Calu3 (cell line): ENCODE data around the gene USP24. TPM values are rescaled to one million over a fixed set of nuclear protein-coding genes. Genes with fewer than 3 reads are reported as not detected.
"Not testable (repeated sequence)": the region's sequence is repeated elsewhere in the genome, so short reads cannot be mapped to it uniquely, and the experiment has no call there.

Experiments
- BruUV-seq: library from RNA; stranded (reverse); fragments of 400-500 nt; replicated peaks from 2 replicates; lab custom pipeline; 2021; lab: Mats Ljungman, UMichigan
- CTCF ChIA-PET: fragments of 300-600 bp; sonication (Branson Sonifier 250); formaldehyde crosslinking; loops from one replicate; lab custom pipeline; 2022; ENCODE audit warnings: antibody characterized with exemption; lab: Charles Lee
- DNase-seq: peaks from one replicate; pipeline ENCODE4 v3.0.0; 2022
- H3K27ac Mint-ChIP-seq: one replicate; pipeline ENCODE4 v1.8.0; 2022; ENCODE audit warnings: mixed read lengths; ENCODE audit not compliant: unreplicated experiment
- H3K27me3 Mint-ChIP-seq: one replicate; pipeline ENCODE4 v1.8.0; 2022; ENCODE audit warnings: mixed read lengths; ENCODE audit not compliant: unreplicated experiment
- H3K36me3 Mint-ChIP-seq: one replicate; pipeline ENCODE4 v1.8.0; 2022; ENCODE audit warnings: mild to moderate bottlenecking, moderate library complexity, mixed read lengths; ENCODE audit not compliant: insufficient read depth, unreplicated experiment
- H3K4me1 Mint-ChIP-seq: one replicate; pipeline ENCODE4 v1.8.0; 2022; ENCODE audit warnings: mild to moderate bottlenecking, low read depth, mixed read lengths; ENCODE audit not compliant: unreplicated experiment
- H3K4me3 Mint-ChIP-seq: one replicate; pipeline ENCODE4 v1.8.0; 2022; ENCODE audit warnings: mild to moderate bottlenecking, low read depth, moderate library complexity, mixed read lengths; ENCODE audit not compliant: unreplicated experiment
- H3K9me3 Mint-ChIP-seq: one replicate; pipeline ENCODE4 v1.8.0; 2022; ENCODE audit warnings: low read depth, mixed read lengths; ENCODE audit not compliant: unreplicated experiment
- CTCF ChIP-seq: fragments of 200-600 bp; IDR thresholded peaks from one replicate; pipeline ENCODE4 v1.8.0; 2022; ENCODE audit warnings: antibody characterized with exemption; ENCODE audit not compliant: unreplicated experiment
- intact Hi-C: fragments of 100-400 bp; cut with micrococcal nuclease; formaldehyde crosslinking; loops from one replicate; pipeline ENCODE4 v1.10.0; 2022; ENCODE audit not compliant: unreplicated experiment
- microRNA-seq: library from miRNA; unstranded; fragments of <30 nt; microRNA quantifications from one replicate; pipeline ENCODE4 v1.2.0, GENCODE V29; 2022
- total RNA-seq: library from RNA; stranded (reverse); gene quantifications from 2 replicates; pipeline ENCODE4 v1.2.3, GENCODE V29; 2022

Gene USP24
- total RNA-seq, 1 experiment from 2014 or later = 45.3 TPM

GRCh38 chr1:55024163-55024562 lies 191.0 kb downstream of the USP24 start:
- peaks cover 18% of the 10 kb centered on the region for H3K27me3 Mint-ChIP-seq
- H3K36me3 Mint-ChIP-seq, intact Hi-C loops, H3K27ac Mint-ChIP-seq, H3K9me3 Mint-ChIP-seq, DNase-seq, CTCF ChIA-PET, BruUV-seq, H3K4me3 Mint-ChIP-seq: not testable (repeated sequence)
- H3K4me1 Mint-ChIP-seq = peaks cover 24% of the 10 kb centered on the region

GRCh38 chr1:55021942-55022546 lies 193.1 kb downstream of the USP24 start:
- BruUV-seq = no TSS peak
- Mint-ChIP-seq H3K4me3 (no peak overlapping the region), H3K27me3 (peaks cover 36% of the 10 kb centered on the region), H3K27ac (no peak overlapping the region), H3K9me3 (no peaks in the 10 kb centered on the region), H3K36me3 (no peaks in the 10 kb centered on the region), H3K4me1 (peaks cover 24% of the 10 kb centered on the region)
- CTCF ChIA-PET = interaction anchor here (0.6 to 2.1 kb wide), 26 partner anchors 9 to 215 kb away, joined by 3 to 93 read pairs (median 4); partner anchors contain the start of genes DHCR24 and PCSK9
- peak; percentile 94 for TF ChIP-seq CTCF
- DNase-seq = peak; percentile 94
- intact Hi-C loops = loop anchor here (1.0 kb wide), 2 partner anchors 72 to 77 kb away; no protein-coding TSS in a partner anchor

DNA sequence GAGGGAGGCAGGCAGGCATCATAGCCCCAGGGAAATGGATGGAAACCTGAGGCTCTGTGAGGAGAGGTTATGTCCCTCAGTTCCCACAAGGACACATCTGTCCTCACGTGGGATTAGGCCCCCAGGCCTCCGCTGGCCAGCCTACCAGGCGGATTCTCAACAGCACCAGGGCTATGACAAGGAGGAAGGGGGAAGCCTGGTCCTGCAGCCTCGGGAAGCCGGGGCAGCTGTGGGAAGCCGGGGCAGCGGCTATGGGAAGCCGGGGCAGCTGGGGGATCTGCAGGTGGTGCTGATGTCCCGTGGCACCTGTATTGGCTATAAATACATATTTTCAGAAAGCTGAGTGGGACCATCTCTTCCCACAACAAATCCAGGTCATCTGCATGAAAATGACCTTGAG lies 196.8 kb downstream of the USP24 start:
- CTCF ChIA-PET = no interaction called here
- intact Hi-C loops = no loop called here
- no peak overlapping the region for H3K27ac Mint-ChIP-seq
- H3K27me3 Mint-ChIP-seq = peaks cover 73% of the 10 kb centered on the region
- TF ChIP-seq CTCF = no peak
- no peaks in the 10 kb centered on the region for H3K36me3 Mint-ChIP-seq
- H3K4me1 Mint-ChIP-seq = peaks cover 7% of the 10 kb centered on the region
- H3K9me3 Mint-ChIP-seq = no peaks in the 10 kb centered on the region
- DNase-seq = no peak
- no peak overlapping the region for H3K4me3 Mint-ChIP-seq
- BruUV-seq = no TSS peak

Small RNA genes lying within 50 kb of the gene (microRNA-seq; reads per million reads assigned to microRNA genes)
- gene MIR4422 = 1.4 reads per million

Other genes with a start within 250 kb of the USP24 start
- 0.45 TPM in 1 of 2 replicates, not detected in the other for gene TMEM61, start 234.7 kb downstream of the USP24 start, total RNA-seq
- gene BSND, start 216.4 kb downstream of the USP24 start, total RNA-seq = not detected in 2 replicates
- 31.8 and 41.6 TPM in 2 replicates for gene PCSK9, start 175.8 kb downstream of the USP24 start, total RNA-seq